HepG2 (cell line): Measurements from ENCODE around the gene SHC1. TPM values are rescaled to one million over a fixed set of nuclear protein-coding genes. Genes with fewer than 3 reads are reported as not detected.

Experiments
- AHDC1 ChIP-seq: sonication (generic); formaldehyde crosslinking; IDR thresholded peaks from 2 replicates; pipeline ENCODE4 v1.5.1; 2020; ENCODE audit warnings: mild to moderate bottlenecking, missing genetic modification reagents, borderline replicate concordance
- ARNTL ChIP-seq: sonication (generic); formaldehyde crosslinking; IDR thresholded peaks from 2 replicates; pipeline ENCODE4 v1.4.0; 2020; ENCODE audit warnings: mild to moderate bottlenecking, missing genetic modification reagents
- HMG20B ChIP-seq: conservative IDR thresholded peaks from 2 replicates; pipeline ENCODE4 v1.6.1; 2016; ENCODE audit warnings: missing genetic modification reagents, missing compliant biosample characterization
- MTA1 ChIP-seq: sonication (generic); formaldehyde crosslinking; IDR thresholded peaks from 2 replicates; pipeline ENCODE4 v1.4.0; 2020; ENCODE audit warnings: missing genetic modification reagents, mild to moderate bottlenecking, borderline replicate concordance
- MXI1 ChIP-seq: IDR thresholded peaks from 3 replicates; pipeline ENCODE4 v1.6.1; 2012; ENCODE audit warnings: low read depth, low read length, inconsistent platforms, borderline replicate concordance
- NFE2L2 ChIP-seq: fragments of 150-350 bp; IDR thresholded peaks from 2 replicates; pipeline ENCODE4 v1.6.1; 2014; ENCODE audit warnings: low read length
- RORA ChIP-seq: sonication (generic); formaldehyde crosslinking; IDR thresholded peaks from 2 replicates; pipeline ENCODE4 v1.5.0; 2020; ENCODE audit warnings: mild to moderate bottlenecking, missing genetic modification reagents, moderate library complexity
- SAP130 ChIP-seq: IDR thresholded peaks from 2 replicates; pipeline ENCODE4 v1.6.1; 2016; ENCODE audit warnings: low read depth
- SP4 ChIP-seq: sonication (generic); formaldehyde crosslinking; IDR thresholded peaks from 2 replicates; pipeline ENCODE4 v1.8.1; 2023; ENCODE audit warnings: mild to moderate bottlenecking, missing genetic modification reagents
- TCF7 ChIP-seq: sonication (generic); IDR thresholded peaks from 2 replicates; pipeline ENCODE4 v1.6.1; 2016; ENCODE audit warnings: antibody characterized with exemption, low read depth
- ZC3H4 ChIP-seq: sonication (generic); formaldehyde crosslinking; IDR thresholded peaks from 2 replicates; pipeline ENCODE4 v1.4.0; 2020; ENCODE audit warnings: missing genetic modification reagents, borderline replicate concordance
- ZMYM4 ChIP-seq: sonication (generic); formaldehyde crosslinking; IDR thresholded peaks from 2 replicates; pipeline ENCODE4 v1.8.1; 2023; ENCODE audit warnings: mild to moderate bottlenecking, missing genetic modification reagents
- ZNF24 ChIP-seq: fragments of 450-650 bp; IDR thresholded peaks from 2 replicates; pipeline ENCODE4 v1.6.1; 2017; ENCODE audit warnings: antibody characterized with exemption, mild to moderate bottlenecking
- ZNF256 ChIP-seq: sonication (generic); formaldehyde crosslinking; conservative IDR thresholded peaks from 2 replicates; pipeline ENCODE4 v1.4.0; 2020; ENCODE audit warnings: missing genetic modification reagents
- ZNF580 ChIP-seq: IDR thresholded peaks from 2 replicates; pipeline ENCODE4 v1.6.1; 2016; ENCODE audit warnings: low read depth, borderline replicate concordance
- ZNF709 ChIP-seq: sonication (generic); formaldehyde crosslinking; IDR thresholded peaks from 2 replicates; pipeline ENCODE4 v1.5.0; 2020; ENCODE audit warnings: mild to moderate bottlenecking, missing genetic modification reagents
- ZNF879 ChIP-seq: sonication (generic); formaldehyde crosslinking; IDR thresholded peaks from 2 replicates; pipeline ENCODE4 v1.8.1; 2023; ENCODE audit warnings: missing genetic modification reagents
- polyA plus RNA-seq, 8 experiments: library from polyadenylated mRNA; depleted of rRNA in 3 of 8; stranded (reverse) in 7 of 8; unstranded in 1 of 8; fragments of >200 nt; fragmentation: Illumina TruSeq in 4 of 8; extraction: Trizol in 4 of 8; gene quantifications; 2 replicates each; pipeline versions ENCODE4 v1.2.1 to v1.2.3, GENCODE V29; 2011 to 2016; ENCODE audit warnings: low read depth in 4 of 8, missing spikeins in 1 of 8, mixed read lengths in 1 of 8; ENCODE audit not compliant: insufficient read depth in 1 of 8
- total RNA-seq, 5 experiments: library from RNA; depleted of rRNA; stranded (reverse); fragments of >200 nt; fragmentation: Illumina TruSeq; extraction: Trizol; gene quantifications; 2 replicates each; pipeline ENCODE4 v1.2.3, GENCODE V29; 2016; ENCODE audit warnings: low read depth in 1 of 5
- TF ChIP-seq, protein P1 (sequence below): sonication (generic); formaldehyde crosslinking; conservative IDR thresholded peaks from 2 replicates; pipeline ENCODE4 v1.4.0; 2020; ENCODE audit warnings: missing genetic modification reagents
- TF ChIP-seq, protein P2 (sequence below): sonication (generic); formaldehyde crosslinking; IDR thresholded peaks from 2 replicates; pipeline ENCODE4 v1.5.0; 2020; ENCODE audit warnings: mild to moderate bottlenecking, missing genetic modification reagents

SHC1 gene
- total and polyA plus RNA-seq, 2 of the 13 experiments (the other 11 are each of a cell fraction or from before 2014, with no cell fraction given), result 52.0 to 137 TPM

DNA sequence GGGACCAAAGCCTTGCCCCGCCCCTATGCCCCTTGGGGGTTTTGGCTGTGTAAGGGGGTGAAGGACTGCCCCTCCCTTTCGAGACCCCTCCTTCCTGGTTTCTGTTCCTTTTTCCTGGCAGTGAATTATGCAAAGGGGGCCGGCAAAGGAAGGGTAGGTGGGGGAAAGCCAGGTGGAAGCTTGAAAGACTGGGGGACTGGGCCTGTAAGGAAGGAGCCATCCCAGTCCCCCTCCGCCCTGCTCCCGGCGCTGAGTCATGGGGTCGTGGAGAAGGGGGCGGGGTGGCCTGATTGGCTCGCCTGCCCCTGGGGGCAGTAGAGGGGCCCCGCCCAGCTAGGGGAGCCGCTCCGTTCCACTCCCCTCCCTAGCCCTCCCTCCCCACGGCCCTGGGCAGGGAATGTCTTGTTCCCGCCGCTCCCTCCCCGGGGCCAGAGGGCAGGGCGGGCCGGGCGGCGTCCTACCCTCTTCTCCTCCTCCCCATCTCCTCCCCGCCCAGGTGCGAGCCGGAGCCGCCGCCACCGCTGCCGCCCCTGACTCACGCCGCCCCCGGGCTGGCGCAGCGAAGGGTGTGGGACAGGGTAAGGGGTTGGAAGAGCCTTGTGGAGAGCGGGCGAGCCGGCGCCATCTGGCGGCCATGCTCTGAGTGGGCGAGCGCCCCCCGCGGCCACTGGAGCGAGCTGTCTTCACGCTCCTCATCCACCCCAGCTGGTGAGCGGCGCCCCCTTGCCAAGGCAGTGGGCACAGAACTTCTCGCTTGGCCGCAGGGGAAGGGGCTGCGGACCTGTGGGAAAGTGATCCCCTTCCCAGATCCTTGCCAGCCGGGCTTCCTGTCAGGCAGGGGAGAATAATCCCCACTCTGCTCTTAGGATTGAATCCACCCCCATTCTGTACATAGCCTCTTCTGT lies 46.7 kb upstream of the SHC1 start (continued):
- TF ChIP-seq, protein P1, sequence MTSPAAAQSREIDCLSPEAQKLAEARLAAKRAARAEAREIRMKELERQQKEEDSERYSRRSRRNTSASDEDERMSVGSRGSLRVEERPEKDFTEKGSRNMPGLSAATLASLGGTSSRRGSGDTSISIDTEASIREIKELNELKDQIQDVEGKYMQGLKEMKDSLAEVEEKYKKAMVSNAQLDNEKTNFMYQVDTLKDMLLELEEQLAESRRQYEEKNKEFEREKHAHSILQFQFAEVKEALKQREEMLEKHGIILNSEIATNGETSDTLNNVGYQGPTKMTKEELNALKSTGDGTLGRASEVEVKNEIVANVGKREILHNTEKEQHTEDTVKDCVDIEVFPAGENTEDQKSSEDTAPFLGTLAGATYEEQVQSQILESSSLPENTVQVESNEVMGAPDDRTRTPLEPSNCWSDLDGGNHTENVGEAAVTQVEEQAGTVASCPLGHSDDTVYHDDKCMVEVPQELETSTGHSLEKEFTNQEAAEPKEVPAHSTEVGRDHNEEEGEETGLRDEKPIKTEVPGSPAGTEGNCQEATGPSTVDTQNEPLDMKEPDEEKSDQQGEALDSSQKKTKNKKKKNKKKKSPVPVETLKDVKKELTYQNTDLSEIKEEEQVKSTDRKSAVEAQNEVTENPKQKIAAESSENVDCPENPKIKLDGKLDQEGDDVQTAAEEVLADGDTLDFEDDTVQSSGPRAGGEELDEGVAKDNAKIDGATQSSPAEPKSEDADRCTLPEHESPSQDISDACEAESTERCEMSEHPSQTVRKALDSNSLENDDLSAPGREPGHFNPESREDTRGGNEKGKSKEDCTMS, result no peak
- no peak; the same call in 1 of the 2 replicates for TF ChIP-seq TCF7
- no peak; the same call in 2 of the 3 replicates for TF ChIP-seq MXI1
- TF ChIP-seq, protein P2, sequence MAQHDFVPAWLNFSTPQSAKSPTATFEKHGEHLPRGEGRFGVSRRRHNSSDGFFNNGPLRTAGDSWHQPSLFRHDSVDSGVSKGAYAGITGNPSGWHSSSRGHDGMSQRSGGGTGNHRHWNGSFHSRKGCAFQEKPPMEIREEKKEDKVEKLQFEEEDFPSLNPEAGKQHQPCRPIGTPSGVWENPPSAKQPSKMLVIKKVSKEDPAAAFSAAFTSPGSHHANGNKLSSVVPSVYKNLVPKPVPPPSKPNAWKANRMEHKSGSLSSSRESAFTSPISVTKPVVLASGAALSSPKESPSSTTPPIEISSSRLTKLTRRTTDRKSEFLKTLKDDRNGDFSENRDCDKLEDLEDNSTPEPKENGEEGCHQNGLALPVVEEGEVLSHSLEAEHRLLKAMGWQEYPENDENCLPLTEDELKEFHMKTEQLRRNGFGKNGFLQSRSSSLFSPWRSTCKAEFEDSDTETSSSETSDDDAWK (CRISPR knock-in tag), result no peak
- peak; percentile 63; the same call in 1 of the 2 replicates for TF ChIP-seq SP4
- TF ChIP-seq ARNTL (CRISPR knock-in tag), result peak; percentile 34; the same call in 1 of the 2 replicates
- TF ChIP-seq SAP130, result peak; percentile 91
- TF ChIP-seq ZNF580 (CRISPR knock-in tag), result peak; percentile 90
- TF ChIP-seq ZNF24, result no peak; the same call in 1 of the 2 replicates
- TF ChIP-seq ZNF709, result peak; percentile 48; the same call in 1 of the 2 replicates
- TF ChIP-seq ZMYM4, result peak; percentile 68; the same call in 1 of the 2 replicates
- 0 out of 2 replicates have a peak, but pooled peaks have one; percentile 36 for TF ChIP-seq AHDC1 (CRISPR knock-in tag)
- TF ChIP-seq NFE2L2, result no peak
- TF ChIP-seq MTA1 (CRISPR knock-in tag), result peak; percentile 96; the same call in 1 of the 2 replicates
- TF ChIP-seq RORA, result no peak
- no peak for TF ChIP-seq ZC3H4 (CRISPR knock-in tag)
- TF ChIP-seq HMG20B (CRISPR knock-in tag), result 0 out of 2 replicates have a peak, but pooled peaks have one; percentile 15
- TF ChIP-seq ZNF256 (CRISPR knock-in tag), result peak; percentile 67; the same call in 1 of the 2 replicates
- no peak for TF ChIP-seq ZNF879 (CRISPR knock-in tag)
